ENCODE results near the gene CYBA. TPM values are rescaled to one million over a fixed set of nuclear protein-coding genes. Genes with fewer than 3 reads are reported as not detected.
A peak's percentile ranks its signal among the peaks of the same experiment; 100 is the strongest.

CYBA gene
- polyA plus RNA-seq, 2 of the 4 experiments (the other 2 are of a cell fraction) = 75.7 to 185 TPM

GRCh38 chr16:88656291-88656980 lies 5.6 kb upstream of the CYBA start:
- H3K4me1 ChIP-seq = peaks cover 6% of the 10 kb centered on the region
- POLR2A ChIA-PET = no interaction called here
- 74% methylated on average over 23 of the region's 25 CpGs for WGBS (ENCODE audit: missing lambda C conversion rate)
- CTCF ChIA-PET = no interaction called here
- no peak for DNase-seq (ENCODE audit: low read depth in 1 of 2, low spot score in 1 of 2)
- ATAC-seq = no peak
- H3K27ac ChIP-seq = peak overlapping the region in 1 of 2 experiments; percentile 32; a peak in 1 of 6 replicates
- TF ChIP-seq FOSB (CRISPR knock-in tag; IDR thresholded peaks at IDR 0.05) (no peak), FOXS1 (CRISPR knock-in tag; IDR thresholded peaks at IDR 0.05) (no peak), HDAC2 (IDR thresholded peaks at IDR 0.05) (no peak), NR3C1 (IDR thresholded peaks at IDR 0.05) (no peak), CBX2 (IDR thresholded peaks at IDR 0.05; ENCODE audit: borderline replicate concordance, low read depth) (no peak), JUNB (IDR thresholded peaks at IDR 0.05) (no peak), TFCP2L1 (CRISPR knock-in tag; IDR thresholded peaks at IDR 0.05) (no peak), PBX3 (IDR thresholded peaks at IDR 0.05) (no peak), ZNF302 (CRISPR knock-in tag; IDR thresholded peaks at IDR 0.05) (no peak), KDM5A (IDR thresholded peaks at IDR 0.05) (no peak), MAX (IDR thresholded peaks at IDR 0.05) (no peak), HEYL (CRISPR knock-in tag; IDR thresholded peaks at IDR 0.05) (no peak), RCOR1 (IDR thresholded peaks at IDR 0.05; ENCODE audit: low read depth, low read length) (no peak), MAZ (IDR thresholded peaks at IDR 0.05; ENCODE audit: borderline replicate concordance, low read depth, low read length) (no peak), CBX8 (IDR thresholded peaks at IDR 0.05) (no peak)
- no peak for FAIRE-seq
- no peak overlapping the region for H3K4me2 ChIP-seq
- no peaks in the 10 kb centered on the region for H3K9me3 ChIP-seq
- H3K4me3 ChIP-seq = no peak overlapping the region

- DNase-seq (ENCODE audit: low read depth in 1 of 2, low spot score in 1 of 2) (no peak), FAIRE-seq (no peak), ATAC-seq (no peak)
- H3K4me3 ChIP-seq = no peak overlapping the region
- TF ChIP-seq ATOH8 (CRISPR knock-in tag; IDR thresholded peaks at IDR 0.05; ENCODE audit: low read depth) (no peak), EHMT2 (IDR thresholded peaks at IDR 0.05; ENCODE audit: low read depth) (no peak), ZFP36 (IDR thresholded peaks at IDR 0.05; ENCODE audit: borderline replicate concordance, partially characterized antibody) (no peak), EHF (CRISPR knock-in tag; IDR thresholded peaks at IDR 0.05) (no peak), KDM1A (IDR thresholded peaks at IDR 0.05; ENCODE audit: low read depth) (no peak), HDAC2 (IDR thresholded peaks at IDR 0.05) (no peak), PBX3 (IDR thresholded peaks at IDR 0.05) (no peak), MAX (IDR thresholded peaks at IDR 0.05) (no peak), JUNB (IDR thresholded peaks at IDR 0.05) (no peak), NR3C1 (IDR thresholded peaks at IDR 0.05) (no peak), JUN (IDR thresholded peaks at IDR 0.05) (no peak), MYC (IDR thresholded peaks at IDR 0.05; ENCODE audit: borderline replicate concordance, low read length) (no peak), HOXB5 (CRISPR knock-in tag; IDR thresholded peaks at IDR 0.05) (no peak), FOXS1 (CRISPR knock-in tag; IDR thresholded peaks at IDR 0.05) (no peak), FOSL2 (IDR thresholded peaks at IDR 0.05) (no peak), FOSL2 (CRISPR knock-in tag; IDR thresholded peaks at IDR 0.05) (no peak), HMGXB4 (CRISPR knock-in tag; IDR thresholded peaks at IDR 0.05; ENCODE audit: borderline replicate concordance) (no peak), GATA3 (IDR thresholded peaks at IDR 0.05; ENCODE audit: borderline replicate concordance) (no peak)
- no peak overlapping the region for H3K4me2 ChIP-seq
- H3K27ac ChIP-seq = no peak overlapping the region; a peak in 1 of 6 replicates
- 92% methylated on average over 23 of the region's 29 CpGs for WGBS (ENCODE audit: missing lambda C conversion rate)
- H3K4me1 ChIP-seq = peaks cover 10% of the 10 kb centered on the region
- ChIA-PET POLR2A (no interaction called here), CTCF (no interaction called here)
- H3K9me3 ChIP-seq = no peaks in the 10 kb centered on the region
These were observed 5.0 kb upstream of the CYBA start for GRCh38 chr16:88655733-88656281.
